GM12865 (cell line): ENCODE results near the gene FOXO6.

Experiments
- DNase-seq: peaks from one replicate; pipeline ENCODE4 v3.0.0; 2010; ENCODE audit warnings: low read depth
- H3K4me3 ChIP-seq: 2 replicates; pipeline ENCODE4 v1.5.1; 2011; ENCODE audit warnings: mild to moderate bottlenecking, low read depth, low read length, control low read depth
- CTCF ChIP-seq: IDR thresholded peaks from 2 replicates; pipeline ENCODE4 v1.5.1; 2011; ENCODE audit warnings: low read length, control low read depth, low read depth, inconsistent platforms; ENCODE audit not compliant: insufficient read depth; ENCODE audit errors: missing control alignments

FOXO6 gene

GRCh38 chr1:41392528-41392924, 31.3 kb downstream of the FOXO6 start:
- no peak for DNase-seq
- no peak for TF ChIP-seq CTCF
- H3K4me3 ChIP-seq: no peak overlapping the region

DNA sequence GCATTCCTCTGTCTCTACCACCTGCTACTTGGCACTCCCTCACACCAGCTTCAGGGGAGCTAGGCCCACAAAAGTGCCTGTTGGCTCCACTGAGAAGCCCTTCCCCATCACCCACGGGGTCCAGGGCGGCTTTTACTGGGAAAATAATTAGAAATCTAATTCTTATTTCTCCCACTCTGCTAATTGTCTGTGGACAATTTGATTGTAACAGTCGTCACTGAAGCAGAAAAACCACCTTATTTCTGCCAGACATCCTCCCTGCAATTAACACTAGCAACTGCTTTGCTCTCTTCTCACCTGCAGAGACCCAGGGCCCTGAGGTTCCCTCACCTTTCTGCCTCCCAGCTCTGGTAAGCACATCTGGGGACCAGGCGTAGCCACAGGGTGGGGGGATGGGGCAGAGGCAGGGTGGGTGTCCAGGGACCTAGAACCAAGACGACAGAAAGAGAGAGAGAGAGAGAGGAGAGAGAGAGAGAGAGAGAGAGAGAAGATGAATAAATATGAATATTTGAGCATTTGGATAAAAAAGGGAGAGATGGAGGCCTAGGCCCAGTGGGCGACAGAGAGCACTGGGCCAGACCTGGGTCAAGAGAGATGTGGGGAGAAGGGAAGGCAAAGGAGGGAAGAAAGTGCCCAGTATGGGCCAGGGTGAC, 32.6 kb downstream of the FOXO6 start:
- no peak for TF ChIP-seq CTCF
- no peak overlapping the region for H3K4me3 ChIP-seq
- no peak for DNase-seq

DNA sequence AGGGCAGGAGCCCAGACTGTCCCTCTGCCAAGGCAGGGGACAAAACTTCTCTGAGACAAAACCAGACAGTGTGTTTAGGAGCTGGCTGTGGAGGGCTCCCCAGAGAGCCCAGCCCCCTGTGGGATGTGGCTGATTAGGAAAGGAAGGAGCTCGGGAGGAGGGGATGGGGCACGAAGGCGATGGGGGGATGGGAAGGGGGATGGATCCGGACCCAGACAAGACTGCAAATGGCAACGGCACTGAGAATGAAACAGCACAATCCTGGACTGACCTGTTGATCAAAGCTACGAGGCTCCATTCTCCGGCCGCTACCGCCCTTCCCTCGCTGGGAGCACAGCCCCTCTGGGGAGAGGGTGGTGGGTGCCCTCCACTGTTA, 33.1 kb downstream of the FOXO6 start:
- no peak overlapping the region for H3K4me3 ChIP-seq

DNA sequence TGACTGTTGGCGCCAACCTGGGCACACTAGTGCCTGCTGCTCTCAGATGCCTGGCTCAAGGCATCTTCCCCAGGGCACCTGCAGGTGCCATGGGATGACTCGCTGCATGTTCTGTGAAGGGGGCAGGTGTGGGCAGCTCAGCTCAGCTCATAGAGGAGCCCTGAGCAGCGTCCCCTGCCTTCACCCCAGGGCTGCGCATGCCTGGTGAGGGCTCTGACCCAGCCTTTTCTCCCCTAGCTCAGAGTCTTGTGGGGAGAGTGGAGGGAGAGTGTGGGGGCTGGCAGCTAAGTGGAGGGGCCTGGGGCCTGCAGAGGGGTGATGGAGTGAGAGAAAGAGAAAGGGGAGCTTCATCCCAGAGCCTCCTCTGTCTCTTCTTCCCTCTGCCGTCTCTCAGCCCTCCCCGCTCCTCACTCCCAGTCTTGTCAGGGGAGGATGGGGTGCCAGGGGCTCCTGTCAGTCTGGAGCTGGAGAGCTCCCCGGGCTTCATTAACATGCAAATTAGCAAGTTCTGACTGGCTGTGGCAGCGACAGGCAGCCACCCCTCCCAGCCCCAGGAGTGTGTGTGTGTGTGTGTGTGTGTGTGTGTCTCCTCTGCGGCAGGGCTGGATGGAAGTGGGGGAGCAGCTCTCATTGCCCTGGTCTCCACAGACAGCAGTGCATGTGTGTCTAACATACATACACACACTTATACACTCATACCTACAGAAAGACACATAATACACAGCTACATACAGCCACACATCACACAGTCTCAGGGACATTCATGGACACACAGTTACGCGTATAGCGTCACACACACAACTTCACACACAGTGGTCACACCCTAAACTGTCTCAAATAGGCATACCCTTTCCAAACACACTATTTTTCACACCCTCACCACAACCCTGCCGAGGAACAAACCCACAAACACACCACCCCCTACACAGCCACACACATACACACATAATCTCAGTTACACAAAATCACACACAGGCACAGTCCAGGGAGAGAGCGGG, 34.0 kb downstream of the FOXO6 start:
- no peak for TF ChIP-seq CTCF
- no peak for DNase-seq
- no peak overlapping the region for H3K4me3 ChIP-seq

More for the DNA sequence above, 33.1 kb downstream of the FOXO6 start:
- no peak for TF ChIP-seq CTCF
- DNase-seq: no peak

DNA sequence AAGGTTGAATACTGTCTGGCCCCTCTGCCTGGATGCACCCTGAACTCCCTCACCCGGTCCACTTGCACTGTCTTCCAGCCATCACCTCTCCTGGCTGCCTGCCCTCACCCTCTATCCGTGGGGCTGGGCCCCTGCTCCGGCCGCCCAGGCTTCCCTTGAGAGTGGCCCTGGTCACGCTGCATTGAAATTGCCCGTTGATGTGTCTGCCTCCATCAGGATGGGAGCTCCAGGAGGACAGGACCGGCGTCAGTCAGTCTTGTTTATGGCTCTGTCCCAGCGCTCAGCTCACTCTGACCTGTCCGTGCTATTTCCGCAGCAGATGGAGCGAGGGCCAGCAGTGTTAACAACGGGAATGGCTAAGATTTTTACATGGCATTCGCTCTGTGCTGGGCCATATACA, 34.9 kb downstream of the FOXO6 start:
- H3K4me3 ChIP-seq: no peak overlapping the region
- no peak for DNase-seq
- no peak for TF ChIP-seq CTCF

DNA sequence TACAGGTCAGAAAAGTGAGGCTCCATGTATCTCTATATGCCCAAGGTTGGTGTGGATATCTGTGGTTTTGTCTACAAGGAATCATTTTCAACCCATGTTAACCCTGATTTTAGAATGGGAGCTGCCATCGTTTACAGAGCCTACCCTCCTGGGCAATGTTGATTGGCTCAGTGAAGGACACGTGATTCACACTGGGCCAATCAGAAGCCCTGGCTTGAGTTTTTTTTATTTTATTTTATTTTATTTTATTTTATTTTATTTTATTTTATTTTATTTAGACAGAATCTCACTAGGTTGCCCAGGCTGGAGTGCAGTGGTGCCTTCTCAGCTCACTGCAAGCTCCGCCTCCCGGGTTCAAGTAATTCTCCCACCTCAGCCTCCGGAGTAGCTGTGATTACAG, 35.8 kb downstream of the FOXO6 start:
- TF ChIP-seq CTCF: no peak
- H3K4me3 ChIP-seq: no peak overlapping the region
- DNase-seq: no peak
